Mesothelial cell of epicardium (in vitro differentiated cells): ENCODE results near the gene RPL14. TPM values are rescaled to one million over a fixed set of nuclear protein-coding genes. Genes with fewer than 3 reads are reported as not detected.

Experiments used
- DNase-seq, 2 experiments: peaks; one replicate each; pipeline ENCODE4 v3.0.0; 2021; ENCODE audit warnings: low spot score in 2 of 2; ENCODE audit not compliant: unreplicated experiment in 2 of 2
- H3K27ac Mint-ChIP-seq: 2 replicates; pipeline ENCODE4 v1.8.0; 2021; ENCODE audit warnings: mixed read lengths
- H3K27me3 Mint-ChIP-seq: 2 replicates; pipeline ENCODE4 v1.8.0; 2021; ENCODE audit warnings: low read depth, mixed read lengths
- H3K36me3 Mint-ChIP-seq: 2 replicates; pipeline ENCODE4 v1.8.0; 2021; ENCODE audit warnings: mixed read lengths
- H3K4me1 Mint-ChIP-seq: 2 replicates; pipeline ENCODE4 v1.8.0; 2021; ENCODE audit warnings: mixed read lengths
- H3K4me3 Mint-ChIP-seq: 2 replicates; pipeline ENCODE4 v1.8.0; 2021; ENCODE audit warnings: mild to moderate bottlenecking, moderate library complexity, mixed read lengths
- H3K9me3 Mint-ChIP-seq: 2 replicates; pipeline ENCODE4 v1.8.0; 2021; ENCODE audit warnings: mixed read lengths
- total RNA-seq: library from RNA; stranded (reverse); gene quantifications from 3 replicates; pipeline ENCODE4 v1.2.1, GENCODE V29; 2021
- TF ChIP-seq, protein P1 (sequence below): fragments of 200-600 bp; sonication (generic); IDR thresholded peaks from one replicate; pipeline ENCODE4 v1.5.0; 2021; ENCODE audit warnings: antibody characterized with exemption; ENCODE audit not compliant: unreplicated experiment

RPL14 gene
- total RNA-seq, 1 donor from 2014 or later: 1,756 TPM

DNA sequence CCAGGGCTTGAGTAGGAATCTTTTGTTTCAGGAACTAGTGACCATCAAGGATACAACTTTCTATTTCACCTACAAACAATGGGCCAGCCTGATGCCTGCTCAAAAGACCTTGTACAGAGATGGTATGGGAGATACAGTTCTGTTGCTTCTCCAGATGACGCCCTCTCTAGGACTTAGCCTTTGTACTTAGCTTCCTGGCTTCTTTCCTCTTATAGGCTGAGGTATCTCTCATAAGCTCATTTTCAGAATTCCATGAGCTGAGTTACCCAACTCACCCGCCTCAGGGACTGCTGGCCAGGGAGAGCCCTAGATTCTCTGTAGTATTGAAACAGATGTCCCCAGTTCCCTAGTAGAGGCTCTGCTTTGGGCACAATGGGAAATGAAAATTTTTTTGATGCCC, 40.1 kb downstream of the RPL14 start:
- H3K36me3 Mint-ChIP-seq: no peaks in the 10 kb centered on the region
- H3K9me3 Mint-ChIP-seq: no peaks in the 10 kb centered on the region
- H3K4me1 Mint-ChIP-seq: no peaks in the 10 kb centered on the region
- TF ChIP-seq, protein P1, sequence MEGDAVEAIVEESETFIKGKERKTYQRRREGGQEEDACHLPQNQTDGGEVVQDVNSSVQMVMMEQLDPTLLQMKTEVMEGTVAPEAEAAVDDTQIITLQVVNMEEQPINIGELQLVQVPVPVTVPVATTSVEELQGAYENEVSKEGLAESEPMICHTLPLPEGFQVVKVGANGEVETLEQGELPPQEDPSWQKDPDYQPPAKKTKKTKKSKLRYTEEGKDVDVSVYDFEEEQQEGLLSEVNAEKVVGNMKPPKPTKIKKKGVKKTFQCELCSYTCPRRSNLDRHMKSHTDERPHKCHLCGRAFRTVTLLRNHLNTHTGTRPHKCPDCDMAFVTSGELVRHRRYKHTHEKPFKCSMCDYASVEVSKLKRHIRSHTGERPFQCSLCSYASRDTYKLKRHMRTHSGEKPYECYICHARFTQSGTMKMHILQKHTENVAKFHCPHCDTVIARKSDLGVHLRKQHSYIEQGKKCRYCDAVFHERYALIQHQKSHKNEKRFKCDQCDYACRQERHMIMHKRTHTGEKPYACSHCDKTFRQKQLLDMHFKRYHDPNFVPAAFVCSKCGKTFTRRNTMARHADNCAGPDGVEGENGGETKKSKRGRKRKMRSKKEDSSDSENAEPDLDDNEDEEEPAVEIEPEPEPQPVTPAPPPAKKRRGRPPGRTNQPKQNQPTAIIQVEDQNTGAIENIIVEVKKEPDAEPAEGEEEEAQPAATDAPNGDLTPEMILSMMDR: no peak
- H3K4me3 Mint-ChIP-seq: no peak overlapping the region
- DNase-seq: no peak
- no peak overlapping the region for H3K27ac Mint-ChIP-seq
- peaks cover 2% of the 10 kb centered on the region for H3K27me3 Mint-ChIP-seq

DNA sequence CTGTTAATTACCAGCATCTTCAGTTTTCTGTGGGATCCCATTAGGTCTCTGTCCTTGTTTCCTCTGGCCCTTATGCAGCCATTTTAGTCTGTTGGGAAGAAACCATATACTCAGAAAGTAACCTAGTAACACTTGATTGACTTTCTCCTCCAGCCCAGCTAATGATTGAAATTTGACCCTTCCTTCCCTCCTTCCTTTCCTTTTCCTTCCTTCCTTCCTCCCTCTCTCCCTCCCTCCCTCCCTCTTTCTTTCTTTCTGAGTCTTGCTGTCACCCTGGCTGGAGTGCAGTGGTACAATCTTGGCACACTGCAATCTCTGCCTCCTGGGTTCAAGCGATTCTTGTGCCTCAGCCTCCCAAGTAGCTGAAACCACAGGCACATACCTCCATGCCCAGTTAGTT, 42.8 kb downstream of the RPL14 start:
- TF ChIP-seq, protein P1: no peak
- Mint-ChIP-seq H3K27me3 (peaks cover 2% of the 10 kb centered on the region), H3K36me3 (no peaks in the 10 kb centered on the region), H3K9me3 (peaks cover 8% of the 10 kb centered on the region), H3K4me1 (no peaks in the 10 kb centered on the region), H3K4me3 (no peak overlapping the region), H3K27ac (no peak overlapping the region)
- DNase-seq: no peak

DNA sequence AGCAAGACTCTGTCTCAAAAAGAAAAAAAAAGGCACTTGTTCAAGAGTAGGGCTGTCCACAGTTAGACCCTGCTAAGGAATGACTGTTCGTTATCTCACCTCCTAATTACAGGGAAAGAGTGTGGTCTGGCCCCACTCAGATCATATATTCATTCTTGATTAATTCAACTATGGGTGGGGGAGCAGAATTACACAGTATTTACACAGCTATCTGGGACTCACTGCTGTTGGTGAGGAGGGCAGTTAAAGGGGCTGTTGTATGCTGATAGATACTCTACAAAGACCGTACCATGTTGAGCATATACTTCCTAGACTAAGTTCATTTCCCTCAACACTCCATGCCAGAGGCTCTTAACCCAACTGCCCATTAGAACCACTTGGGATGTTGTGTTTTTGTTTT, 44.9 kb downstream of the RPL14 start:
- Mint-ChIP-seq H3K27me3 (peaks cover 2% of the 10 kb centered on the region), H3K27ac (no peak overlapping the region), H3K4me1 (peaks cover 14% of the 10 kb centered on the region), H3K9me3 (peaks cover 8% of the 10 kb centered on the region), H3K36me3 (no peaks in the 10 kb centered on the region), H3K4me3 (no peak overlapping the region)
- TF ChIP-seq, protein P1: no peak
- DNase-seq: no peak

DNA sequence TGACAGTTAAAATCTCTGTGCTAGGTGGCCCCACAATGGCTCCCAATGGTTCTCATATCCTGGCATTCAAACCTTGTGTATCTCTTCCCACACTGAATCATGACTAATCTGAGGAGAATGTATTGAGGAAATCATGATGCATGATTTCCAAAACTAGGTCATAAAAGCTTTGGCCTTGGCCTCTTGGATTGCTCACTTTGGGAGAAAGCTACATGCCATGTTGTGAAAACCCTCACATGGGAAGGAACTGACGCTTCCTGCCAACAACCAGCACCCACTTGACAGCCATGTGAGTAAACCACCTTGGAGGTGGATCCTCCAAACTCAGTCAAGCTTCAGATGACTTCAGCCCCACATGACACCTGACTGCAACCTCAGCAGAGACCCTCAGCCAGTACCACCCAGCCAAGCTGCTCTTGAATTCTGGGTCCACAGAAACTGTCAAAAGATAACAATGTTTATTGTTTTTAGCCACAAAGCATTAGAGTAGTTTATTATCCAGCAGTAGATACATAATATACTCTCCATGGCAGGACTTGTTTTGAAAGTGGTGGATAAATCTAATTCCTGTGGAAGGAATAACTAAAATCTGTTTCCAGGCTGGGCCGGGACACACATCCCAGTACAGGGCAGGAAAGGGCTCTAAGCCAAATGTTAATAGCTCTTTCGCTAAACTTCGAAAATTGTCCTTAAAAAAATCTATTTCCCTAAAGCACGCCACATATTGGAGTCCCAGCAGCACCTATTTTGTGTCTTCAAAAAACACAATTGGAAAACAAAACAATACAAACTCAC, 47.7 kb downstream of the RPL14 start:
- Mint-ChIP-seq H3K9me3 (peaks cover 8% of the 10 kb centered on the region), H3K4me1 (peaks cover 18% of the 10 kb centered on the region)
- no peak for DNase-seq

DNA sequence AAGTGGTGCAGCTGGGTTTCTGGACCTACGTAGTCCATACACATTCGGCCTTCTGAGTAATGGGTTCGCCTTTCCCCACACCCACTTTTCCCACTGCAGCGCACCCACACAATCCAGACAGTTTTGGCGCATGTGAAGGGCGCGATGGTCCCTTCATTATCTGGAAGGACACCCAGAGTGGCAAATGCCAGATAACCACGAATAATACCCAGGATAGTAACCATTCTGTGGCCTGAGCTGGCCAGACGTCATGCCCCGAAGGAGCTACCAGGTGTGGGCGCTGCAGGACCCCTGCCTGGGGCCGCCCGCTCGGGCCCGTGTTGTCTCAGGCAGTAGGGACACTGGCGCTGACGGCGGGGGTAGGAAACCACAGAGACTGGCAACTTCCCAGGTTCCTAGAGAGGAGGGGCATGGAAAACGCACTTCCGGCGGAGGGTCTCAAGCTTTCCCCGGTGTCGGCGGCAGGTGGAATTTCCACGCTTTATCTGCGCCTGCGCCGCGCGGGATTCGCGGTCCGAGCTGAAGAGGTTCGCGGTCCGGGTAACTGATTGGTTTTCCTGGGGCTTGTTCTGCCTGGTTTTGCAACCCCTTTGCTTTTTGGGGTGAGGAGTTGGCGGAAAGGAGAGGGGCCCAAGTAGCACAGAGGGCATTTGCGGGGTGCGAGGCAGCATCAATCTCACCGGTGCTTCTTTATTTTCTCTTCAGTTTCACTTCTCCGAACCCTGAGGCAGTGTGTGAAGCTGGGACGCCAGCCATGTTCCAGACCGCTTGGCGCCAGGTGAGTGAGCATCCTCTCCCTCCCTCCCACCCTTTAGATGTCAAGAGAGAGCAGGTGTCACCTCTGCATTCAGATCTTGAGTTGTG, 48.7 kb downstream of the RPL14 start, which contains the start of gene ZNF620:
ZNF620 (plus strand) TSS at position 441 of the 864 bp plus-strand sequence; CDS start at position 755, 314 bp downstream.
- TF ChIP-seq, protein P1: no peak
- peaks cover 18% of the 10 kb centered on the region for H3K4me1 Mint-ChIP-seq
- H3K27me3 Mint-ChIP-seq: no peaks in the 10 kb centered on the region
- peaks cover 19% of the 10 kb centered on the region for H3K36me3 Mint-ChIP-seq
- H3K27ac Mint-ChIP-seq: peak within 1 kb of the TSS; percentile 99
- peak within 1 kb of the TSS; percentile 96 for H3K4me3 Mint-ChIP-seq
- H3K9me3 Mint-ChIP-seq: peaks cover 14% of the 10 kb centered on the region
- DNase-seq: peak; percentile 72 to 87

More for the DNA sequence above, 47.7 kb downstream of the RPL14 start:
- Mint-ChIP-seq H3K27me3 (peaks cover under 1% of the 10 kb centered on the region), H3K36me3 (peaks cover 11% of the 10 kb centered on the region), H3K4me3 (peak overlapping the region; percentile 96), H3K27ac (peak overlapping the region; percentile 99)
- TF ChIP-seq, protein P1: no peak
